ENCODE data around the gene RGS11. TPM values are rescaled to one million over a fixed set of nuclear protein-coding genes. Genes with fewer than 3 reads are reported as not detected.

RGS11 gene
- total and polyA plus RNA-seq, 9 of the 15 experiments (the other 6 are each of a cell fraction or from before 2014, with no cell fraction given), result not detected

DNA sequence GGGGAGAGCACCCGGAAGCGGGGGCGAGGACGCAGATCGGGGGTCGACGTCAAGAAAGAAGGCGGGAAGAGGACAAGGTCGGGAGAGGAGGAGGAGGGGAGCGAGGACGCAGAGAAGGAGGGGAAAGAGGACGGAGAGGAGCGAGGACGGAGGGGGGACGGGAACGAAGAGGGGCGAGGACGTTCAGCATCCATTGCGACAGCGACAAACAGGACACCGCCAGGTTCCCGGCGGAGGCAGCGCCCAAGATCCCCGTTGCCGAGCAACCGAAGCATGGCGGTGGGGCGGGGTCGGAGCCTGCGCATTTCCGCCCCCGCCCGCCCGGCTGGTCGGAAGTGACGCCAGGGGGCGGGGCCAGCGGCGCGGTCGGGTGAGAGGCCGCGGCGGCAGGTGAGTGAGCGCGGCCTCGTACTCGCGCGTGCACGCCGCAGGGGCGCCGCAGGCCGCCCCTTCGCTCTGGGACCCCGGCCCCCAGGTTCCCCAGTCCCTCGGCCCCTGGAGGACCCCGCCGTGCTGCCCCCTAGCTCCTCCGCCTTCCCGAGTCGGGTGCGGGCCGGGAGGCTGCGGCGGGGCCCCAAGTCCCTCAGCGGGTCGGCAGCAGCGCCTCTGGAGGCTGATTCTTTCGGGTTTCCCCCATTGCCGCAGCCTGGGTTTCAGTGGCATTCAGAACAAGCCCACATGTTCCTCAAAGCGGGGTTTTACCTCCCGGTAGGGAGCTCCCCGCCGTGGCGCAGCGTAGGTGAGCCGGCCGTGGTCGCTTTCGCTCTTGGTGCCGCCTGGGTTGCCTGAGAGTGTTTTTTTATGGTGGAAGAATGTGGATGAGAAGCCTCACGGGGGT, 41.1 kb downstream of the RGS11 start, which contains the start of gene FAM234A (continued):
- peak; percentile 84 for TF ChIP-seq ZBTB7A (IDR thresholded peaks at IDR 0.05; ENCODE audit: borderline replicate concordance, control insufficient read depth, low read depth, low read length)
- TF ChIP-seq FOXM1 (IDR thresholded peaks at IDR 0.05; ENCODE audit: low read depth), result no peak
- peak; percentile 90; the same call in 1 of the 2 replicates for TF ChIP-seq FOXM1 (CRISPR knock-in tag; IDR thresholded peaks at IDR 0.05; ENCODE audit: low read depth)
- TF ChIP-seq, protein P1, sequence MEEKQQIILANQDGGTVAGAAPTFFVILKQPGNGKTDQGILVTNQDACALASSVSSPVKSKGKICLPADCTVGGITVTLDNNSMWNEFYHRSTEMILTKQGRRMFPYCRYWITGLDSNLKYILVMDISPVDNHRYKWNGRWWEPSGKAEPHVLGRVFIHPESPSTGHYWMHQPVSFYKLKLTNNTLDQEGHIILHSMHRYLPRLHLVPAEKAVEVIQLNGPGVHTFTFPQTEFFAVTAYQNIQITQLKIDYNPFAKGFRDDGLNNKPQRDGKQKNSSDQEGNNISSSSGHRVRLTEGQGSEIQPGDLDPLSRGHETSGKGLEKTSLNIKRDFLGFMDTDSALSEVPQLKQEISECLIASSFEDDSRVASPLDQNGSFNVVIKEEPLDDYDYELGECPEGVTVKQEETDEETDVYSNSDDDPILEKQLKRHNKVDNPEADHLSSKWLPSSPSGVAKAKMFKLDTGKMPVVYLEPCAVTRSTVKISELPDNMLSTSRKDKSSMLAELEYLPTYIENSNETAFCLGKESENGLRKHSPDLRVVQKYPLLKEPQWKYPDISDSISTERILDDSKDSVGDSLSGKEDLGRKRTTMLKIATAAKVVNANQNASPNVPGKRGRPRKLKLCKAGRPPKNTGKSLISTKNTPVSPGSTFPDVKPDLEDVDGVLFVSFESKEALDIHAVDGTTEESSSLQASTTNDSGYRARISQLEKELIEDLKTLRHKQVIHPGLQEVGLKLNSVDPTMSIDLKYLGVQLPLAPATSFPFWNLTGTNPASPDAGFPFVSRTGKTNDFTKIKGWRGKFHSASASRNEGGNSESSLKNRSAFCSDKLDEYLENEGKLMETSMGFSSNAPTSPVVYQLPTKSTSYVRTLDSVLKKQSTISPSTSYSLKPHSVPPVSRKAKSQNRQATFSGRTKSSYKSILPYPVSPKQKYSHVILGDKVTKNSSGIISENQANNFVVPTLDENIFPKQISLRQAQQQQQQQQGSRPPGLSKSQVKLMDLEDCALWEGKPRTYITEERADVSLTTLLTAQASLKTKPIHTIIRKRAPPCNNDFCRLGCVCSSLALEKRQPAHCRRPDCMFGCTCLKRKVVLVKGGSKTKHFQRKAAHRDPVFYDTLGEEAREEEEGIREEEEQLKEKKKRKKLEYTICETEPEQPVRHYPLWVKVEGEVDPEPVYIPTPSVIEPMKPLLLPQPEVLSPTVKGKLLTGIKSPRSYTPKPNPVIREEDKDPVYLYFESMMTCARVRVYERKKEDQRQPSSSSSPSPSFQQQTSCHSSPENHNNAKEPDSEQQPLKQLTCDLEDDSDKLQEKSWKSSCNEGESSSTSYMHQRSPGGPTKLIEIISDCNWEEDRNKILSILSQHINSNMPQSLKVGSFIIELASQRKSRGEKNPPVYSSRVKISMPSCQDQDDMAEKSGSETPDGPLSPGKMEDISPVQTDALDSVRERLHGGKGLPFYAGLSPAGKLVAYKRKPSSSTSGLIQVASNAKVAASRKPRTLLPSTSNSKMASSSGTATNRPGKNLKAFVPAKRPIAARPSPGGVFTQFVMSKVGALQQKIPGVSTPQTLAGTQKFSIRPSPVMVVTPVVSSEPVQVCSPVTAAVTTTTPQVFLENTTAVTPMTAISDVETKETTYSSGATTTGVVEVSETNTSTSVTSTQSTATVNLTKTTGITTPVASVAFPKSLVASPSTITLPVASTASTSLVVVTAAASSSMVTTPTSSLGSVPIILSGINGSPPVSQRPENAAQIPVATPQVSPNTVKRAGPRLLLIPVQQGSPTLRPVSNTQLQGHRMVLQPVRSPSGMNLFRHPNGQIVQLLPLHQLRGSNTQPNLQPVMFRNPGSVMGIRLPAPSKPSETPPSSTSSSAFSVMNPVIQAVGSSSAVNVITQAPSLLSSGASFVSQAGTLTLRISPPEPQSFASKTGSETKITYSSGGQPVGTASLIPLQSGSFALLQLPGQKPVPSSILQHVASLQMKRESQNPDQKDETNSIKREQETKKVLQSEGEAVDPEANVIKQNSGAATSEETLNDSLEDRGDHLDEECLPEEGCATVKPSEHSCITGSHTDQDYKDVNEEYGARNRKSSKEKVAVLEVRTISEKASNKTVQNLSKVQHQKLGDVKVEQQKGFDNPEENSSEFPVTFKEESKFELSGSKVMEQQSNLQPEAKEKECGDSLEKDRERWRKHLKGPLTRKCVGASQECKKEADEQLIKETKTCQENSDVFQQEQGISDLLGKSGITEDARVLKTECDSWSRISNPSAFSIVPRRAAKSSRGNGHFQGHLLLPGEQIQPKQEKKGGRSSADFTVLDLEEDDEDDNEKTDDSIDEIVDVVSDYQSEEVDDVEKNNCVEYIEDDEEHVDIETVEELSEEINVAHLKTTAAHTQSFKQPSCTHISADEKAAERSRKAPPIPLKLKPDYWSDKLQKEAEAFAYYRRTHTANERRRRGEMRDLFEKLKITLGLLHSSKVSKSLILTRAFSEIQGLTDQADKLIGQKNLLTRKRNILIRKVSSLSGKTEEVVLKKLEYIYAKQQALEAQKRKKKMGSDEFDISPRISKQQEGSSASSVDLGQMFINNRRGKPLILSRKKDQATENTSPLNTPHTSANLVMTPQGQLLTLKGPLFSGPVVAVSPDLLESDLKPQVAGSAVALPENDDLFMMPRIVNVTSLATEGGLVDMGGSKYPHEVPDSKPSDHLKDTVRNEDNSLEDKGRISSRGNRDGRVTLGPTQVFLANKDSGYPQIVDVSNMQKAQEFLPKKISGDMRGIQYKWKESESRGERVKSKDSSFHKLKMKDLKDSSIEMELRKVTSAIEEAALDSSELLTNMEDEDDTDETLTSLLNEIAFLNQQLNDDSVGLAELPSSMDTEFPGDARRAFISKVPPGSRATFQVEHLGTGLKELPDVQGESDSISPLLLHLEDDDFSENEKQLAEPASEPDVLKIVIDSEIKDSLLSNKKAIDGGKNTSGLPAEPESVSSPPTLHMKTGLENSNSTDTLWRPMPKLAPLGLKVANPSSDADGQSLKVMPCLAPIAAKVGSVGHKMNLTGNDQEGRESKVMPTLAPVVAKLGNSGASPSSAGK (IDR thresholded peaks at IDR 0.05), result peak; percentile 91
- TF ChIP-seq, protein P2, sequence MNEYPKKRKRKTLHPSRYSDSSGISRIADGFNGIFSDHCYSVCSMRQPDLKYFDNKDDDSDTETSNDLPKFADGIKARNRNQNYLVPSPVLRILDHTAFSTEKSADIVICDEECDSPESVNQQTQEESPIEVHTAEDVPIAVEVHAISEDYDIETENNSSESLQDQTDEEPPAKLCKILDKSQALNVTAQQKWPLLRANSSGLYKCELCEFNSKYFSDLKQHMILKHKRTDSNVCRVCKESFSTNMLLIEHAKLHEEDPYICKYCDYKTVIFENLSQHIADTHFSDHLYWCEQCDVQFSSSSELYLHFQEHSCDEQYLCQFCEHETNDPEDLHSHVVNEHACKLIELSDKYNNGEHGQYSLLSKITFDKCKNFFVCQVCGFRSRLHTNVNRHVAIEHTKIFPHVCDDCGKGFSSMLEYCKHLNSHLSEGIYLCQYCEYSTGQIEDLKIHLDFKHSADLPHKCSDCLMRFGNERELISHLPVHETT (CRISPR knock-in tag; conservative IDR thresholded peaks at IDR 0.05 in 1 of 2, IDR thresholded peaks at IDR 0.05 in 1 of 2), result no peak; a peak in 1 of 4 replicates
- TF ChIP-seq ARNT (IDR thresholded peaks at IDR 0.05), result peak in 1 of 2 experiments; percentile 24; a peak in 1 of 4 replicates
- TF ChIP-seq HMGN3 (IDR thresholded peaks at IDR 0.05; ENCODE audit: borderline replicate concordance, extremely low read depth, insufficient read length, low read depth, low read length), result peak; percentile 71
- TF ChIP-seq, protein P3, sequence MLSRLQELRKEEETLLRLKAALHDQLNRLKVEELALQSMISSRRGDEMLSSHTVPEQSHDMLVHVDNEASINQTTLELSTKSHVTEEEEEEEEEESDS (CRISPR knock-in tag; IDR thresholded peaks at IDR 0.05), result no peak
- TF ChIP-seq, protein P4, sequence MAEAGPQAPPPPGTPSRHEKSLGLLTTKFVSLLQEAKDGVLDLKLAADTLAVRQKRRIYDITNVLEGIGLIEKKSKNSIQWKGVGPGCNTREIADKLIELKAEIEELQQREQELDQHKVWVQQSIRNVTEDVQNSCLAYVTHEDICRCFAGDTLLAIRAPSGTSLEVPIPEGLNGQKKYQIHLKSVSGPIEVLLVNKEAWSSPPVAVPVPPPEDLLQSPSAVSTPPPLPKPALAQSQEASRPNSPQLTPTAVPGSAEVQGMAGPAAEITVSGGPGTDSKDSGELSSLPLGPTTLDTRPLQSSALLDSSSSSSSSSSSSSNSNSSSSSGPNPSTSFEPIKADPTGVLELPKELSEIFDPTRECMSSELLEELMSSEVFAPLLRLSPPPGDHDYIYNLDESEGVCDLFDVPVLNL (CRISPR knock-in tag; IDR thresholded peaks at IDR 0.05; ENCODE audit: low read depth), result no peak
